Embryonic facial prominence (tissue), 1 donor: ENCODE data around the gene FKBP4.

Source experiments
- DNase-seq: peaks from one replicate; pipeline ENCODE4 v3.0.0-alpha.2; 2016; ENCODE audit errors: extremely low spot score

The FKBP4 gene

DNA sequence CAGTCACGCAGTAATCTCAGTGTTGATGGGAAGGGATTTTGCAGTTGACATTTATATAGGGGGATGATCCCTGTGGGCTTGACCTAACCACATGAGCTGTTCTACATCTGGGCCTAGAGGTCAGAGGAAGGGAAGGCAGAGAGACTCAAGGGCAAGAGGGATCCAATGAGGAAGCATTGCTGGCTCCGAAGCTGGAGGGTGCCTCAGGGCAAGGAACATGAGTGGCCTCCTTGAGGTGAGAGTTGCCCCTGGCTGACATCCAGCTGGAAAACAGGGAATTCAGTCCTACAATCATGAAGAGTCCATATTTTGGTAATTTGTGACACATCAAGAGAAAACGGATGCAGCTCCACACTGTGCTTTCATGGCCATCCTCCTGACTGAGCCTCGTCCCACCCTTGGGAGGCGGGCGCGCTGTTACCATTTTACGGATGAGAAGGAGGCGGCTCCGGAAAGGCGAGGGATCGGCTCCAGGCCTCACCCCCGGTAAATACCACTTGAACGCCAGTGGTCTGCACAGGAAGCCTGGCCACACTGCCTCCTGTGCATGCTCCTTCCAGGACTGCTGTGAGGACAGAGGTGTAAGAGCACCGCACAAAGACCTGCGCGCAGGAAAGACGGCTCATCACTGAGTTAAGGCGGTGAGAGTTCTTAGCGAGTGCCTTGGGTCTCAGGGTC is 18.5 kb upstream of the FKBP4 start:
- DNase-seq: no peak

DNA sequence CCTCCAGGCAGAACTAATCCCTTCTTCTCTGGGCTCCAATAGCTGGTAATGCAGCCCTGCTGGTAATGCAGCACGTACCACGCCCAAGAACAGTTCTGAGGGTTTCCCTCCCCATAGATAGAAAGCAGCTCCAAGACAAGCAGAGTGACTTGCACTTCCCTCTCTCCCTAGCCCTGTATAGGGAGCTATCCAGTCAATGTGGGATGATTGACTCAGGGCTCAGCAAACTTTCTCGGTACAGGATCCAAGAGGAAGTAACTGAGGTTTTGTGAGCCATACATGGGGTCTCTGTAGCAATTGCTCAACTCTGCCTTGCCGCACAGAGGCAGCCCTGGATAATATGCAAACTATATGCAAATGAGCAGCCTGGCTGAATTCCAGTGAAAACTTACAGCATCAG is 15.5 kb upstream of the FKBP4 start:
- no peak for DNase-seq

- no peak for DNase-seq
Measured at GRCh38 chr12:2783936-2784600, 10.7 kb upstream of the FKBP4 start.

- DNase-seq: no peak
Measured at GRCh38 chr12:2785017-2785416, 9.8 kb upstream of the FKBP4 start.

- DNase-seq: no peak
Measured at GRCh38 chr12:2791089-2791488, 3.7 kb upstream of the FKBP4 start.

GRCh38 chr12:2792671-2793500 is 1.9 kb upstream of the FKBP4 start:
- no peak for DNase-seq

GRCh38 chr12:2793561-2793960 is 1.2 kb upstream of the FKBP4 start:
- no peak for DNase-seq

GRCh38 chr12:2794191-2794735 is 507 bp upstream of the FKBP4 start:
- DNase-seq: no peak

DNA sequence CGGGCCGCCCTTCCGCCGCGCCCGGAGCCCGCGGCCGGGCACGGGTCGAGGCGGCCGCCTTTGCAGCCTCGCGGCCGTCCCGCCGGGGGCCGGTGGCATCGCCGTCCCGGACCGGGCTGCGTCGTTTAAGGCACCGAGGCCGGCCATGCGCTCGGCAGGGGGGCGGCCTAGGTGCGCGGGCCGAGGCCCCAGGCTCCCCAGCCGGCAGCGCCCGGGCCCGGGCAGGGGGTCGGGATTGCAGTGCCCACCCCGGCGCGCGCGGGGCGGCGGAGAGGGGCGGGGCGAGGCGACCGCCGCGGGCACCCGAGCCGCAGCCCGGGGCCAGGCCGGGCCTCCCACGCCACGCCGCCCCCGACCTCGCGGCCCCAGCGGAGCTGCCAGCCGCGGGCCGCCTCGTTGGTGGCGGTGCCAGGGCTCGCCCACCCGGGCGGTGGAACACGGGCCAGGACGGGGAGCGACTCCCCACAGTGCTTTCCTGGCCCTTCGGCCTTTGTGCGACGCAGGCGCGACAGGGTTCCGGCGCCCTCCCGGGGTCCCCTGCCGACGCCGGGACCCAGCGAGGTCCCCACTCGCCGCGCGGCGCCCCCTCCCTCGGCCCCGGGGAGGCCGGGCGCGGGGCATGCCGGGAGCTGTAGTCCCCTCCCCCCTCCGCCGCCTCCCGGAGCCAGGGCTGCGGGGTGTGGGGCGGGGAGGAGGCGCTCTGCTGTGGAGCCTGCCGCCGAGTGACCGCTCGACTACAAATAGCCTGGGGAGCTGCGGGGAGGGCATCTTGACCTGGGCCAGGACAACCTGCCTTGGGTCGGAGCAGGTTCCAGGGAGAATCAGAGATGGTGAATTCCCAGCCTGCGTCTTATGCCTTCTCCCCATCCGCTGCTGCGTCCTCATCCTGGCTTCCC is 769 bp downstream of the FKBP4 start:
- no peak for DNase-seq

DNA sequence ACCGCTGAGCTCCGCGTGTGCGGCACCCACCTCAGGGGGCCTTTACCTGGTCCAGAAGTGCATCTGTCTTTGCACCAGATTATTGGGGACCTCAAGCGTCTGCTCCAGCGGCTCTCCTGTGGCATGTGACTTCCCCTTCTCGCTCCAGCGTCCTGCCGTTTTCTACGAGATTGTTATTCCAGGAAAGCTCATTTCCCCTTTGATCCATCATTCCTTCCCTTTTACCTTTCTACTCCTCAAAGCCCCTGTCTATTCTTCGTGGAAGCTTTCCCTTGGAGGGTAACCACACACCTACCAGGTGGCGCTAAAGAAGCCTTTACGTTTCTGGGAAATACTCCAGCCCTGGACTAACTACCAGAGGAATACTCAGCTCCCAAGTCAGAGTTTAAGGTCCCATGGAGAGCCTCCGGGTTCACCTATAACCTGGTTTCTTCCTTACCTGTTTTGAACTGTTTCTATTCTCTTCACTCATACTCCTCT is 1.5 kb downstream of the FKBP4 start:
- no peak for DNase-seq

DNA sequence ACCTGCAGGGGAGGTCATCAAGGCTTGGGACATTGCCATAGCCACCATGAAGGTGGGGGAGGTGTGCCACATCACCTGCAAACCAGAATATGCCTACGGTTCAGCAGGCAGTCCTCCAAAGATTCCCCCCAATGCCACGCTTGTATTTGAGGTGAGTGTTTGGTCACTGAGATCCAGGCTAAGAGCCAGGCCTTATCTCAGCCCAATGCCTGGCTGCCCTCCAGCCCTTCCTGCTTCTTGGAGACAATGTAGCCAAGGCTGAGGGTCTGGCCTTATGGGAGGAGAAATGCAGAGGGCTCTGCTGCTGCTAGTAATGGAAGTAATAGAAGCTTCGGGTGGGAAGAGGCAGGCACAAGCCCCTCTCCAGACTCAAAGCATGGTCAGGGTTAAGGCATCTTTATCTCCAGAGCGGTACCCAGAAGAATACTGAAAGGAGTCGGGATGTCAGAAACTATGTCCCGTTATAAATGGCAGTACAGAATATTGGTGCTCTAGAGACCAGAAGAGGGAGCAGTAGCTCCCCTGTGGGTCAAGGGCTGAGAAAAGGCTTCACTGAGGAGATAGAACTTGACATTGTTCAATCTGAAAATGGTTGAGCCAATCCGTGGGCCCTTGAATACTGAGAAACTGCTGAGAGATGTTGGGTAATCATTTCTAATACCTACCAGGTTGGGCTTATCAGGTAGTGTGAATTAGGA is 3.1 kb downstream of the FKBP4 start:
- no peak for DNase-seq

DNA sequence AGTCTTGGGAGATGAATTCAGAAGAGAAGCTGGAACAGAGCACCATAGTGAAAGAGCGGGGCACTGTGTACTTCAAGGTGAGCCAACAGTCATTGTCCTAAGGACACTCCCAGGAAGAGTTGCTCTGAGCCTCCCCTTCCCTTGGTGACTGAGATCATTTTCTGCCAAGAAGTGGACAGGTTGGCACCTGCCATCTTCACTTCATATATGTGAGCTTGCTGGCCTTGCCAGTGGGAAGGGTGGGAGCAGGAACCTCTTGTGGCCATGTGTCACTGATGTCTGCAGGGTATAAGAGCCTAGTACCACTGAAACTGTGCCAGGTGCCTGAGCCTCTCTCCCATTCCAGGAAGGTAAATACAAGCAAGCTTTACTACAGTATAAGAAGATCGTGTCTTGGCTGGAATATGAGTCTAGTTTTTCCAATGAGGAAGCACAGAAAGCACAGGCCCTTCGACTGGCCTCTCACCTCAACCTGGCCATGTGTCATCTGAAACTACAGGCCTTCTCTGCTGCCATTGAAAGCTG is 5.3 kb downstream of the FKBP4 start:
- DNase-seq: no peak

- DNase-seq: no peak
Measured at GRCh38 chr12:2801044-2801783, 6.4 kb downstream of the FKBP4 start.

DNA sequence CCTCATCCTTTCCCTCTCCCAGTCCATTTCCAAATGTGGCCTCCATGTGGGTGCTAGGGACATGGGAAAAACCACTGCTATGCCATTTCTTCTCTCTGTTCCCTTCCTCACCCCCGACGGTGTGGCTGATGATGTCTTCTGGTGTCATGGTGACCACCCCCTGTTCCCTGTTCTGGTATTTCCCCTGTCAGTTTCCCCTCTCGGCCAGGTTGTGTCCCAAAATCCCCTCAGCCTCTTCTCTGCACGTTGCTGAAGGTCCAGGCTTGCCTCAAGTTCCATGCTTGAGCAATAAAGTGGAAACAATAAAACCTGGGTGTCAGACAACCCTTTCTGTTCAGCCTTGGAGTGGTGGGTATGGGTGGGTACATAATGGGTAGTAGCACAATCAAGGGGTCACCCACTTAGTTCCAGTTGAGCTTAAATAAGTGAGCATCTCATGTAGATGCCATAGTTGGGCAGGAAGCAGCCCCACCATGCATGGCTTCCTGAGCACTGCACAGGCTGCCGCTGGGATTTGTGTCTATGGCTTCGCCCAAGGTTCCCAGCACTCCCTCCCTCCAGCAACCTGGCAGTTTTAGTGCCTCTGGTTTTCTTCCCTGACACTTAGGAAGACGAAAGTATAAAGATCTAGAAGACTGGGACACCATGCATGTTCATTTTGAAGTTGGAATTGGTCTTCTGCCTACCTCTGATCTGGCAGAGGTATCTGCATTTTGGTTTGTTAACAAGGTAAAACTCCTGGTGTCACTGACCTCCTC is 9.0 kb downstream of the FKBP4 start:
- no peak for DNase-seq

- no peak for DNase-seq
Measured at GRCh38 chr12:2804393-2805142, 9.8 kb downstream of the FKBP4 start.

DNA sequence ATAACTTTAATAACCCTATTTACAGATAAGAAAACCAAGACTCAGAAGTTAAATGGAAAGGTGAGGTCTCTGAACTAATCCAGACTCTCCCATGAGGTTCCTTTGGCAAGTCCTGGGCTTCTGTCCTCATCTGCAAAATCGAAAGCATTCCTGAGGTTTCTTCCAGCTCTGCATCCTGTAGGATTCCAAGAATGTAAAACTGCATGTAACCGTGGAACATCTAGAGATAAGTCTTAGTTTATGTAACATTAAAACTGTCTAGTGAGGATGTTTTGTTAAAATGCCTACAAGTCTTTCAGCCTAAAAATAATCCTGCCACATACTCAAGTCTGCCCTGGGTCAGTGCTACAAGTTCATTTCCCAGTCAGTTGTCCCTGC is 10.4 kb downstream of the FKBP4 start:
- no peak for DNase-seq

DNA sequence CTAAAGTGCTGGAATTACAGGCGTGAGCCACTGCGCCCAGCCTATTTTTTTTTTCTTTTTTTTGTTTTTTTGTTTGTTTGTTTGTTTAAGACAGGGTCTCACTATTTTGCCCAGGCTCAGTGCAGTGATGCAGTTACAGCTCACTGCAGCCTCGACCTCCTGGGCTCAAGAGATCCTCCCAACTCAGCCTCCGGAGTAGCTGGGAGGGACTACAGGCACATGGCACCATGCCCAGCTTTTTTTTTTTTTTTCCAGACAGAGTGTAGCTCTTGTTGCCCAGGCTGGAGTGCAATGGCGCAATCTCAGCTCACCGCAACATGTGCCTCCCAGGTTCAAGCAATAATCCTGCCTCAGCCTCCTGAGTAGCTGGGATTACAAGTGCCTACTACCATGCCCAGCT is 11.9 kb downstream of the FKBP4 start:
- no peak for DNase-seq

DNA sequence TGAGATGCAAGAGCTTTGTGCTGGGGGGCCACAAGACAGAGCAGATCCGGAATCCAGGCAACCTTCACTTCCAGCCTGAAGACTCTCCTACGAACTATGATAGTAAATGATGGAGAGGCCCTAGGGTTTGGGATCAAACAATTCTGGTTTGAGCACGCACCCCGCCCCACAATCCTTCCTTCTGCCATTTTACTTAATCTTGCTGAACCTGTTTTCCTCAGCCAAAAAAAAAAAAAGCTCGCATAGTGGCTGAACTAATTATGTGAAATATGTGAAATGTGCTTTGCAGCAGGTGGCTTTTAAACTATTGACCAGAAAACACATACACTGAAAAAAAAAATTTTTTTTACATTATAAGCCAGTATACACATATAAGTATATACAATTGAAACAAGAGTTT is 17.0 kb downstream of the FKBP4 start:
- no peak for DNase-seq
